HepG2 (cell line): ENCODE measurements around the gene NEMF. TPM values are rescaled to one million over a fixed set of nuclear protein-coding genes. Genes with fewer than 3 reads are reported as not detected.

ENCODE experiments used
- ATM ChIP-seq: fragments of 450-650 bp; IDR thresholded peaks from 2 replicates; pipeline ENCODE4 v1.7.1; 2017; ENCODE audit warnings: mild to moderate bottlenecking, borderline replicate concordance
- CENPBD1 ChIP-seq: sonication (generic); formaldehyde crosslinking; IDR thresholded peaks from 2 replicates; pipeline ENCODE4 v1.8.0; 2022; ENCODE audit warnings: missing genetic modification reagents, low read depth, mild to moderate bottlenecking, borderline replicate concordance
- CHCHD3 ChIP-seq: sonication (generic); formaldehyde crosslinking; IDR thresholded peaks from 2 replicates; pipeline ENCODE4 v1.8.0; 2022; ENCODE audit warnings: mild to moderate bottlenecking, missing genetic modification reagents, moderate library complexity
- JUNB ChIP-seq: sonication (generic); formaldehyde crosslinking; IDR thresholded peaks from 2 replicates; pipeline ENCODE4 v1.8.0; 2022; ENCODE audit warnings: missing genetic modification reagents, mild to moderate bottlenecking, borderline replicate concordance
- KLF11 ChIP-seq: IDR thresholded peaks from 2 replicates; pipeline ENCODE4 v1.6.1; 2016; ENCODE audit warnings: missing compliant biosample characterization
- MLLT10 ChIP-seq: sonication (generic); formaldehyde crosslinking; IDR thresholded peaks from 2 replicates; pipeline ENCODE4 v1.4.0; 2020; ENCODE audit warnings: missing genetic modification reagents
- RBM22 ChIP-seq: fragments of 200-400 bp; formaldehyde crosslinking; optimal IDR thresholded peaks from 2 replicates; pipeline ENCODE3; 2017; ENCODE audit warnings: mild to moderate bottlenecking, low read length, moderate library complexity
- SRSF1 ChIP-seq: fragments of 200-400 bp; formaldehyde crosslinking; optimal IDR thresholded peaks from 2 replicates; pipeline ENCODE3; 2017; ENCODE audit warnings: mild to moderate bottlenecking, low read depth, low read length, moderate library complexity
- TEAD3 ChIP-seq: optimal IDR thresholded peaks from 2 replicates; pipeline ENCODE3; 2016; ENCODE audit warnings: borderline replicate concordance
- ZFP36 ChIP-seq: fragments of 150-350 bp; IDR thresholded peaks from 2 replicates; pipeline ENCODE4 v1.6.1; 2018; ENCODE audit warnings: borderline replicate concordance, low read length, low read depth; ENCODE audit not compliant: partially characterized antibody
- ZNF160 ChIP-seq: sonication (generic); formaldehyde crosslinking; IDR thresholded peaks from 2 replicates; pipeline ENCODE4 v1.8.0; 2022; ENCODE audit warnings: mild to moderate bottlenecking, inconsistent platforms, missing genetic modification reagents
- ZNF30 ChIP-seq: sonication (generic); formaldehyde crosslinking; IDR thresholded peaks from 2 replicates; pipeline ENCODE4 v1.5.0; 2020; ENCODE audit warnings: mild to moderate bottlenecking, missing genetic modification reagents
- ZNF329 ChIP-seq: sonication (generic); formaldehyde crosslinking; IDR thresholded peaks from 2 replicates; pipeline ENCODE4 v1.9.0; 2021; ENCODE audit warnings: low read depth, mild to moderate bottlenecking, missing genetic modification reagents
- ZNF639 ChIP-seq: conservative IDR thresholded peaks from 2 replicates; pipeline ENCODE4 v1.6.1; 2018; ENCODE audit warnings: missing genetic modification reagents
- ZNF777 ChIP-seq: sonication (generic); formaldehyde crosslinking; IDR thresholded peaks from 2 replicates; pipeline ENCODE4 v1.4.0; 2020; ENCODE audit warnings: missing genetic modification reagents
- polyA plus RNA-seq, 8 experiments: library from polyadenylated mRNA; depleted of rRNA in 3 of 8; stranded (reverse) in 7 of 8; unstranded in 1 of 8; fragments of >200 nt; fragmentation: Illumina TruSeq in 4 of 8; extraction: Trizol in 4 of 8; gene quantifications; 2 replicates each; pipeline versions ENCODE4 v1.2.1 to v1.2.3, GENCODE V29; 2011 to 2016; ENCODE audit warnings: low read depth in 4 of 8, missing spikeins in 1 of 8, mixed read lengths in 1 of 8; ENCODE audit not compliant: insufficient read depth in 1 of 8
- total RNA-seq, 5 experiments: library from RNA; depleted of rRNA; stranded (reverse); fragments of >200 nt; fragmentation: Illumina TruSeq; extraction: Trizol; gene quantifications; 2 replicates each; pipeline ENCODE4 v1.2.3, GENCODE V29; 2016; ENCODE audit warnings: low read depth in 1 of 5
- TF ChIP-seq, protein P1 (sequence below): sonication (generic); formaldehyde crosslinking; IDR thresholded peaks from 2 replicates; pipeline ENCODE4 v1.5.1; 2020; ENCODE audit warnings: mild to moderate bottlenecking, missing genetic modification reagents, moderate library complexity
- TF ChIP-seq, protein P2 (sequence below): sonication (generic); formaldehyde crosslinking; IDR thresholded peaks from 2 replicates; pipeline ENCODE4 v1.4.0; 2020; ENCODE audit warnings: missing genetic modification reagents
- TF ChIP-seq, protein P3 (sequence below): sonication (generic); formaldehyde crosslinking; IDR thresholded peaks from 2 replicates; pipeline ENCODE4 v1.9.0; 2021; ENCODE audit warnings: missing genetic modification reagents, borderline replicate concordance

The NEMF gene
- total and polyA plus RNA-seq, 2 of the 13 experiments (the other 11 are each of a cell fraction or from before 2014, with no cell fraction given) = 21.3 to 57.9 TPM

GRCh38 chr14:49768301-49769121, 84.1 kb downstream of the NEMF start (continued):
- TF ChIP-seq ZFP36 = no peak
- peak; percentile 54; the same call in 1 of the 2 replicates for TF ChIP-seq ZNF777 (CRISPR knock-in tag)
- TF ChIP-seq, protein P1, sequence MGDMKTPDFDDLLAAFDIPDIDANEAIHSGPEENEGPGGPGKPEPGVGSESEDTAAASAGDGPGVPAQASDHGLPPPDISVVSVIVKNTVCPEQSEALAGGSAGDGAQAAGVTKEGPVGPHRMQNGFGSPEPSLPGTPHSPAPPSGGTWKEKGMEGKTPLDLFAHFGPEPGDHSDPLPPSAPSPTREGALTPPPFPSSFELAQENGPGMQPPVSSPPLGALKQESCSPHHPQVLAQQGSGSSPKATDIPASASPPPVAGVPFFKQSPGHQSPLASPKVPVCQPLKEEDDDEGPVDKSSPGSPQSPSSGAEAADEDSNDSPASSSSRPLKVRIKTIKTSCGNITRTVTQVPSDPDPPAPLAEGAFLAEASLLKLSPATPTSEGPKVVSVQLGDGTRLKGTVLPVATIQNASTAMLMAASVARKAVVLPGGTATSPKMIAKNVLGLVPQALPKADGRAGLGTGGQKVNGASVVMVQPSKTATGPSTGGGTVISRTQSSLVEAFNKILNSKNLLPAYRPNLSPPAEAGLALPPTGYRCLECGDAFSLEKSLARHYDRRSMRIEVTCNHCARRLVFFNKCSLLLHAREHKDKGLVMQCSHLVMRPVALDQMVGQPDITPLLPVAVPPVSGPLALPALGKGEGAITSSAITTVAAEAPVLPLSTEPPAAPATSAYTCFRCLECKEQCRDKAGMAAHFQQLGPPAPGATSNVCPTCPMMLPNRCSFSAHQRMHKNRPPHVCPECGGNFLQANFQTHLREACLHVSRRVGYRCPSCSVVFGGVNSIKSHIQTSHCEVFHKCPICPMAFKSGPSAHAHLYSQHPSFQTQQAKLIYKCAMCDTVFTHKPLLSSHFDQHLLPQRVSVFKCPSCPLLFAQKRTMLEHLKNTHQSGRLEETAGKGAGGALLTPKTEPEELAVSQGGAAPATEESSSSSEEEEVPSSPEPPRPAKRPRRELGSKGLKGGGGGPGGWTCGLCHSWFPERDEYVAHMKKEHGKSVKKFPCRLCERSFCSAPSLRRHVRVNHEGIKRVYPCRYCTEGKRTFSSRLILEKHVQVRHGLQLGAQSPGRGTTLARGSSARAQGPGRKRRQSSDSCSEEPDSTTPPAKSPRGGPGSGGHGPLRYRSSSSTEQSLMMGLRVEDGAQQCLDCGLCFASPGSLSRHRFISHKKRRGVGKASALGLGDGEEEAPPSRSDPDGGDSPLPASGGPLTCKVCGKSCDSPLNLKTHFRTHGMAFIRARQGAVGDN (CRISPR knock-in tag) = peak; percentile 76
- 0 out of 2 replicates have a peak, but pooled peaks have one; percentile 26 for TF ChIP-seq CHCHD3 (CRISPR knock-in tag)
- no peak for TF ChIP-seq MLLT10
- TF ChIP-seq RBM22 = peak; percentile 45
- TF ChIP-seq KLF11 = no peak
- TF ChIP-seq, protein P2, sequence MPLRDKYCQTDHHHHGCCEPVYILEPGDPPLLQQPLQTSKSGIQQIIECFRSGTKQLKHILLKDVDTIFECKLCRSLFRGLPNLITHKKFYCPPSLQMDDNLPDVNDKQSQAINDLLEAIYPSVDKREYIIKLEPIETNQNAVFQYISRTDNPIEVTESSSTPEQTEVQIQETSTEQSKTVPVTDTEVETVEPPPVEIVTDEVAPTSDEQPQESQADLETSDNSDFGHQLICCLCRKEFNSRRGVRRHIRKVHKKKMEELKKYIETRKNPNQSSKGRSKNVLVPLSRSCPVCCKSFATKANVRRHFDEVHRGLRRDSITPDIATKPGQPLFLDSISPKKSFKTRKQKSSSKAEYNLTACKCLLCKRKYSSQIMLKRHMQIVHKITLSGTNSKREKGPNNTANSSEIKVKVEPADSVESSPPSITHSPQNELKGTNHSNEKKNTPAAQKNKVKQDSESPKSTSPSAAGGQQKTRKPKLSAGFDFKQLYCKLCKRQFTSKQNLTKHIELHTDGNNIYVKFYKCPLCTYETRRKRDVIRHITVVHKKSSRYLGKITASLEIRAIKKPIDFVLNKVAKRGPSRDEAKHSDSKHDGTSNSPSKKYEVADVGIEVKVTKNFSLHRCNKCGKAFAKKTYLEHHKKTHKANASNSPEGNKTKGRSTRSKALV = no peak
- TF ChIP-seq ZNF160 = 0 out of 2 replicates have a peak, but pooled peaks have one; percentile 9
- peak; percentile 30 for TF ChIP-seq TEAD3 (CRISPR knock-in tag)
- TF ChIP-seq, protein P3, sequence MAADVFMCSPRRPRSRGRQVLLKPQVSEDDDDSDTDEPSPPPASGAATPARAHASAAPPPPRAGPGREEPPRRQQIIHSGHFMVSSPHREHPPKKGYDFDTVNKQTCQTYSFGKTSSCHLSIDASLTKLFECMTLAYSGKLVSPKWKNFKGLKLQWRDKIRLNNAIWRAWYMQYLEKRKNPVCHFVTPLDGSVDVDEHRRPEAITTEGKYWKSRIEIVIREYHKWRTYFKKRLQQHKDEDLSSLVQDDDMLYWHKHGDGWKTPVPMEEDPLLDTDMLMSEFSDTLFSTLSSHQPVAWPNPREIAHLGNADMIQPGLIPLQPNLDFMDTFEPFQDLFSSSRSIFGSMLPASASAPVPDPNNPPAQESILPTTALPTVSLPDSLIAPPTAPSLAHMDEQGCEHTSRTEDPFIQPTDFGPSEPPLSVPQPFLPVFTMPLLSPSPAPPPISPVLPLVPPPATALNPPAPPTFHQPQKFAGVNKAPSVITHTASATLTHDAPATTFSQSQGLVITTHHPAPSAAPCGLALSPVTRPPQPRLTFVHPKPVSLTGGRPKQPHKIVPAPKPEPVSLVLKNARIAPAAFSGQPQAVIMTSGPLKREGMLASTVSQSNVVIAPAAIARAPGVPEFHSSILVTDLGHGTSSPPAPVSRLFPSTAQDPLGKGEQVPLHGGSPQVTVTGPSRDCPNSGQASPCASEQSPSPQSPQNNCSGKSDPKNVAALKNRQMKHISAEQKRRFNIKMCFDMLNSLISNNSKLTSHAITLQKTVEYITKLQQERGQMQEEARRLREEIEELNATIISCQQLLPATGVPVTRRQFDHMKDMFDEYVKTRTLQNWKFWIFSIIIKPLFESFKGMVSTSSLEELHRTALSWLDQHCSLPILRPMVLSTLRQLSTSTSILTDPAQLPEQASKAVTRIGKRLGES = no peak
- no peak; the same call in 1 of the 2 replicates for TF ChIP-seq ZNF329 (CRISPR knock-in tag)
- TF ChIP-seq SRSF1 = peak; percentile 67
- no peak; the same call in 1 of the 2 replicates for TF ChIP-seq CENPBD1
- TF ChIP-seq ATM = no peak
- TF ChIP-seq ZNF639 (CRISPR knock-in tag) = no peak
- peak; percentile 32; the same call in 1 of the 2 replicates for TF ChIP-seq JUNB (CRISPR knock-in tag)
- TF ChIP-seq ZNF30 = no peak
